Tibial nerve (tissue), 4 donors: ENCODE results near the gene SYT1.

Source experiments
- CTCF ChIP-seq, 5 experiments: fragments of 200-600 bp in 3 of 5; fragments of 450-650 bp in 2 of 5; sonication (generic) in 3 of 5; IDR thresholded peaks; one replicate each; pipeline ENCODE4 v1.5.1; 2016 to 2019; ENCODE audit warnings: antibody characterized with exemption in 5 of 5, mild to moderate bottlenecking in 3 of 5, moderate library complexity in 2 of 5
- EP300 ChIP-seq, 2 donors: sonication (generic); formaldehyde crosslinking; IDR thresholded peaks; one replicate each; pipeline ENCODE4 v1.6.1; 2017; ENCODE audit warnings: antibody characterized with exemption in 2 of 2, mild to moderate bottlenecking in 1 of 2
- POLR2A ChIP-seq, 2 donors: fragments of 450-650 bp; IDR thresholded peaks; one replicate each; pipeline ENCODE4 v1.6.1; 2017; ENCODE audit warnings: antibody characterized with exemption in 2 of 2, mild to moderate bottlenecking in 2 of 2, moderate library complexity in 2 of 2

GRCh38 chr12:78970041-78970440 lies 105.5 kb downstream of the SYT1 start:
- no peak for TF ChIP-seq CTCF (IDR thresholded peaks at IDR 0.05)
- no peak for TF ChIP-seq POLR2A (IDR thresholded peaks at IDR 0.05)
- no peak for TF ChIP-seq EP300 (IDR thresholded peaks at IDR 0.05)
